HUES64 (cell line): ENCODE measurements around the gene TRIB2.

ENCODE experiments used
- H3K27ac ChIP-seq: 2 replicates; pipeline ENCODE4 v1.7.0; 2013; ENCODE audit warnings: low read depth, low read length, inconsistent platforms
- H3K27me3 ChIP-seq: 2 replicates; pipeline ENCODE4 v1.6.1; 2013; ENCODE audit warnings: mild to moderate bottlenecking, low read length; ENCODE audit not compliant: insufficient read depth
- H3K36me3 ChIP-seq: 2 replicates; pipeline ENCODE4 v1.6.1; 2013; ENCODE audit warnings: mild to moderate bottlenecking, low read length; ENCODE audit not compliant: insufficient read depth
- H3K4me1 ChIP-seq: 2 replicates; pipeline ENCODE4 v1.6.1; 2013; ENCODE audit warnings: mild to moderate bottlenecking, low read length, moderate library complexity; ENCODE audit not compliant: insufficient read depth
- H3K4me3 ChIP-seq: 2 replicates; pipeline ENCODE4 v1.5.1; 2013; ENCODE audit warnings: mild to moderate bottlenecking, low read length, moderate library complexity
- H3K9ac ChIP-seq: 2 replicates; pipeline ENCODE4 v1.6.1; 2013; ENCODE audit warnings: mild to moderate bottlenecking, low read depth, low read length
- H3K9me3 ChIP-seq: 2 replicates; pipeline ENCODE4 v1.6.1; 2013; ENCODE audit warnings: low read depth, low read length; ENCODE audit not compliant: insufficient read depth
- WGBS: fragments of 150-250, 120-280 bp; methylation state at CpG from one replicate; pipeline ENCODE4 v1.1.7; 2013; ENCODE audit warnings: missing lambda C conversion rate; 5-methylcytosine and 5-hydroxymethylcytosine counted together

Gene TRIB2

GRCh38 chr2:12682017-12682416 is 34.7 kb upstream of the TRIB2 start:
- no peaks in the 10 kb centered on the region for H3K27me3 ChIP-seq
- no peaks in the 10 kb centered on the region for H3K36me3 ChIP-seq
- no peak overlapping the region for H3K4me3 ChIP-seq
- H3K27ac ChIP-seq = no peak overlapping the region
- 93% methylated on average over 3 of the region's 5 CpGs for WGBS
- peaks cover 22% of the 10 kb centered on the region for H3K4me1 ChIP-seq
- 0 out of 2 replicates have a peak, but pooled peaks cover 4% of the 10 kb centered on the region for H3K9me3 ChIP-seq
- no peak overlapping the region for H3K9ac ChIP-seq

- over 99% methylated on average over 6 of the region's 6 CpGs for WGBS
- no peaks in the 10 kb centered on the region for H3K27me3 ChIP-seq
- 0 out of 2 replicates have a peak, but pooled peaks cover 4% of the 10 kb centered on the region for H3K9me3 ChIP-seq
- H3K36me3 ChIP-seq = no peaks in the 10 kb centered on the region
- peaks cover 22% of the 10 kb centered on the region for H3K4me1 ChIP-seq
- H3K4me3 ChIP-seq = no peak overlapping the region
- H3K9ac ChIP-seq = no peak overlapping the region
- no peak overlapping the region for H3K27ac ChIP-seq
Measured at GRCh38 chr2:12683457-12684100, 33.2 kb upstream of the TRIB2 start.

DNA sequence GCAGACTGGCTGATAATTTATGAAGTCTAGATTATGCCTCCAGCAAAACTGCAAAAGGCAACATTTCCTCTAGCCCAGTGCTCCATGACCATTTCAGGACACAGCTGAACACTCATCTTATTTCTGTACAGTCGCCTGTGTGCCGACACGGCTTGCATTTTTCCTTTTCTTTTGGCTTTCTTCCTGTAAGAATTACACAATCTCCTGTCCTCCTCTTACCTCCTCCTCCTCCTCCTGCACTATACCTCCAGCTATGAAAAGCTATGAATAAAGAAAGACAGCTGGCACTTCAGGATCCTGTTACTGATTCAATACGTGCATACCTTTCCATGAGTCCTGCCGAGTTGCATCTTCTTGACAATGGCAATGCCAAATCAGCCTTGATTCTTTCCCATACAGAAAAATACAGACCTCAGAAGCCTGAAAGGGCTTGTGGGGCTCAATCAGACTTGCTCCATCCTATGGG is 32.2 kb upstream of the TRIB2 start:
- Histone ChIP-seq H3K9ac (no peak overlapping the region), H3K9me3 (peaks cover 4% of the 10 kb centered on the region; the same call in 1 of the 2 replicates), H3K27ac (no peak overlapping the region), H3K4me1 (peaks cover 22% of the 10 kb centered on the region), H3K27me3 (no peaks in the 10 kb centered on the region), H3K4me3 (no peak overlapping the region), H3K36me3 (no peaks in the 10 kb centered on the region)
- 74% methylated on average over 5 of the region's 5 CpGs for WGBS

- Histone ChIP-seq H3K9ac (no peak overlapping the region), H3K27ac (no peak overlapping the region), H3K4me1 (peaks cover 22% of the 10 kb centered on the region), H3K27me3 (no peaks in the 10 kb centered on the region), H3K9me3 (peaks cover 7% of the 10 kb centered on the region; the same call in 1 of the 2 replicates), H3K4me3 (no peak overlapping the region), H3K36me3 (no peaks in the 10 kb centered on the region)
- 96% methylated on average over 3 of the region's 3 CpGs for WGBS
Measured at GRCh38 chr2:12685145-12685544, 31.6 kb upstream of the TRIB2 start.

DNA sequence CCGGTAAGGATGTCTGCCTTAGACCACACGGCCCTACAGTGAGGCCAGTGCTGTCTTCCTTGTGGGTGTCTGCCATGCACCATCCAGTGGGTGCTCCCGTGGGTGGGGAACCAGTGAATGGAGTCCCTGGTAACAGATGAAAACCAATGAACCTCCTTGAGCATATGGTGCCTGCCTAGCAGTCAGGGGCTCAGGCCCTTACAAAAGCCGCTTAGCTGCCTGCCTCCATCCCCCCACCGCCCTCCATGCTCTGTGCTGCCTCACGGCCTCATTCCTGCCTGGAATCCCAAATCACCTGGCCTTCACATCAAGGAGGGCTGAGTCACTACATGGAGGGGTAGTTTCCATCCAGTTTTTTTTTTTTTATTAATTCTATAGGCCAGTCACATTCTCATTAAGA is 30.8 kb upstream of the TRIB2 start:
- H3K27ac ChIP-seq = no peak overlapping the region; the same call in 1 of the 2 replicates
- H3K9me3 ChIP-seq = peaks cover 4% of the 10 kb centered on the region; the same call in 1 of the 2 replicates
- H3K36me3 ChIP-seq = no peaks in the 10 kb centered on the region
- peaks cover 22% of the 10 kb centered on the region for H3K4me1 ChIP-seq
- 96% methylated on average over 6 of the region's 6 CpGs for WGBS
- no peak overlapping the region for H3K4me3 ChIP-seq
- H3K27me3 ChIP-seq = no peaks in the 10 kb centered on the region
- no peak overlapping the region for H3K9ac ChIP-seq

GRCh38 chr2:12686708-12687283 is 29.9 kb upstream of the TRIB2 start:
- Histone ChIP-seq H3K4me1 (peaks cover 22% of the 10 kb centered on the region), H3K9ac (no peak overlapping the region), H3K9me3 (peaks cover 6% of the 10 kb centered on the region; the same call in 1 of the 2 replicates), H3K27ac (no peak overlapping the region), H3K36me3 (no peaks in the 10 kb centered on the region), H3K4me3 (no peak overlapping the region), H3K27me3 (no peaks in the 10 kb centered on the region)
- WGBS = 88% methylated on average over 7 of the region's 7 CpGs

DNA sequence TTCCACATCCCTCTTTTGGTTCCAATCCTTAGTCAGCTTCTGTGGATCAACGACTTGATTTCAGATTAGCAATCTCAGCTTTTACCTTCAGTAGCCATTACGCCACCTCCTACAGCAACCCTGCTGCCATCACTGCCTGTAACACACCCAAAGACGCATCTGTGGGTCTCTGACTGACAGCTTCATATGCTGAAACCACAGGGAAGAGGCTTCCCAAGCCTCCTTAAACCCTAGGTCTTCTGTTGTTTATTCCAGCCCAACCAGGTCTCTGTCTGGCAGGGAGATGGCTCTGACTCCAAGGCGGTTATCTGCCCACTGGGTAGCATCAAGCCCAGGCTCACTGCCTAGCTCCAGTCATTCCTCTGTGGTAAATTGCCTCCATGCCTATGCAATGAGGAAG is 28.6 kb upstream of the TRIB2 start:
- no peak overlapping the region for H3K4me3 ChIP-seq
- no peaks in the 10 kb centered on the region for H3K27me3 ChIP-seq
- no peaks in the 10 kb centered on the region for H3K36me3 ChIP-seq
- peaks cover 21% of the 10 kb centered on the region for H3K4me1 ChIP-seq
- WGBS = 89% methylated on average over 4 of the region's 4 CpGs
- no peak overlapping the region for H3K9ac ChIP-seq
- no peak overlapping the region for H3K27ac ChIP-seq
- H3K9me3 ChIP-seq = peaks cover 8% of the 10 kb centered on the region; the same call in 1 of the 2 replicates

DNA sequence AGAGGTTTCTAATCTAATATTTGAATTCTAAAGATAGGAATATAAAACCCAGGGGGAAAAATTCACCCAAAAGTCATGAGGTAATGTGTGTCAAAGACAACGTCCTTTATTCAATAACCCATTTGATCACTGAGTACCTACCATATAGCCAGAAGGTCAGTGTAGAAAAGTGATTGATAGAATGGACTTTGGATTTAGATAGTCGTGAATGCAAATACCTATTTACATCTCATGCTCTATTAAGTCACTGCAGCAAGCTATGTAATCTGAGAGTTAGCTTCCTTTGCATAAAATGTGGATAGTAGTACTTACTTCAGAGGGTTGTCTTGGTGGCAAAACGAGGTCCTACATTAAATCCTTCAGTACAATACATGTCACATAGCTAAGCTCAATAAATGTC is 27.8 kb upstream of the TRIB2 start:
- no peak overlapping the region for H3K9ac ChIP-seq
- H3K4me3 ChIP-seq = no peak overlapping the region
- H3K36me3 ChIP-seq = no peaks in the 10 kb centered on the region
- H3K4me1 ChIP-seq = peaks cover 13% of the 10 kb centered on the region
- no peaks in the 10 kb centered on the region for H3K27me3 ChIP-seq
- no peak overlapping the region for H3K27ac ChIP-seq
- WGBS = 92% methylated on average over 1 of the region's 3 CpGs
- H3K9me3 ChIP-seq = peaks cover 8% of the 10 kb centered on the region; the same call in 1 of the 2 replicates

- Histone ChIP-seq H3K27me3 (no peaks in the 10 kb centered on the region), H3K36me3 (no peaks in the 10 kb centered on the region), H3K9ac (no peak overlapping the region), H3K4me1 (no peaks in the 10 kb centered on the region), H3K9me3 (peaks cover 8% of the 10 kb centered on the region; the same call in 1 of the 2 replicates), H3K4me3 (no peak overlapping the region), H3K27ac (no peak overlapping the region)
- 98% methylated on average over 3 of the region's 4 CpGs for WGBS
Measured at GRCh38 chr2:12693509-12693908, 23.2 kb upstream of the TRIB2 start.

- Histone ChIP-seq H3K27ac (no peak overlapping the region), H3K36me3 (no peaks in the 10 kb centered on the region), H3K9ac (no peak overlapping the region), H3K27me3 (no peaks in the 10 kb centered on the region), H3K4me1 (no peaks in the 10 kb centered on the region), H3K9me3 (peaks cover 4% of the 10 kb centered on the region; the same call in 1 of the 2 replicates), H3K4me3 (no peak overlapping the region)
- no CpG with 5 or more reads among the region's 1 CpG for WGBS
Measured at GRCh38 chr2:12694990-12695774, 21.6 kb upstream of the TRIB2 start.

GRCh38 chr2:12697617-12698016 is 19.1 kb upstream of the TRIB2 start:
- WGBS = 91% methylated on average over 1 of the region's 2 CpGs
- Histone ChIP-seq H3K4me3 (no peak overlapping the region), H3K36me3 (no peaks in the 10 kb centered on the region), H3K4me1 (peaks cover 4% of the 10 kb centered on the region; the same call in 1 of the 2 replicates), H3K27me3 (no peaks in the 10 kb centered on the region), H3K9ac (no peak overlapping the region), H3K27ac (no peak overlapping the region), H3K9me3 (no peaks in the 10 kb centered on the region)
